Stimulated activated CD4-positive, alpha-beta T cell treated with anti-CD3 and anti-CD28 coated beads, Interleukin-4, amount 100 ng/mL, for 1 hour (primary cell): ENCODE results near the gene NOP14.

ENCODE experiments used
- DNase-seq: peaks from one replicate; pipeline ENCODE4 v3.0.0-alpha.2; 2020

NOP14 gene

GRCh38 chr4:2908686-2909085, 54.5 kb downstream of the NOP14 start:
- DNase-seq: no peak

GRCh38 chr4:2907706-2908293, 55.4 kb downstream of the NOP14 start:
- DNase-seq: no peak

DNA sequence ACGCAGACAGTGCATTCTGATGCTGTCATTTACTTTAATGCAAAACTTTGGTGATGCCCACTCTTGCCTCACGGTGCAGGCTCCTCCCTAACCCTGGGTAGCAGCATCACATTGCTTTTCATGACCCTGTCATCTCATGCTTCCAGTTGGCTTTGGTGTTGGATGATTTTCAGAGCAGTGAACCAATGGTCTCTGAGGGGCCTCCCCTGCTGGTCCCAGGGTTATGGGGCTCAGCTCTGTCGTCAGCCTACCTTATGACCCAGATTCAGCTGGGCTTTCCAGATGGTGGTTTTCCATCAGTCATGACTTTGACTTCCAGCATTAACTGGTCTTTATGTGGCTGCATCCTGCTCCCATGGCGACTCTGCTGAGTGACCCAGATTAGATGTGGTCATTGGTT, 56.0 kb downstream of the NOP14 start:
- DNase-seq: no peak

DNA sequence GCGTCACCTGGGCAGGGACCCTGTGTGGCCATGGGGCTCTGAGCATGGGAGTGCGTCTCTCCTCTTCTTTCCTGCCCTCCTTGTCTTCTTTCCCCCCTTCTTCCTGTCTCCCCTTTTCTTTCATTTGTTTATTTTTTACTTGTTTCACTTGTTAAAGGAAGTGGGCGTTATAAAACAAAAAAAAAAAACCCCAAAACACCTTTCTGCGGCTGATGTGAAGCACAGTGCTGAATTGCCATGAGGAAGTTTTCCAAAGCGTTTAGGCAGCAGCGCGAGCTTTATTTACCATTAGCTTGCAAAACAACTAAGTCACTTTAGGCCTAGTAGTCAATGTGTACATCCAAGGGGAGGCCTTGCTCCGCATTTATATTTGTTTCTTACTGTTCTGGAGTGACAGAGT, 57.0 kb downstream of the NOP14 start:
- no peak for DNase-seq

DNA sequence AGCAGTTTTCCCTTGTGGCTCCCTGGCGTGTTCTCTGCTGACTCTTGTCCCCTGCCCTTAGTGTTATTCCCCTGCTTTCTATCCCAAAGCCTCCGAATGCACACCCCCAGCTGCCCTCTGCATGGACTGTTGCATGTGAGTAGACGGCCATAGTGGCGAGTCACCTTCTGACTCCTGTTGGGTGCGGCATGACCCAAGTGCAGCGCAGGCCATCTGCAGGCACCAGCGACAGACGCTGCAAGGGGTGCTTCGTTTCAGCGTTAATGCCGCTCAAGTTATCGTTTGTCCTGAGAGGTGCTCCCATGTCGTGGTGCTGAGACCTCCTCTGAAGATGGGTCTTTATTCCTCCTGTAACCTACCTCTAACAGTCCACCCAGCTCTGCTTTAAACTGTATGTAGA, 57.7 kb downstream of the NOP14 start:
- no peak for DNase-seq

DNA sequence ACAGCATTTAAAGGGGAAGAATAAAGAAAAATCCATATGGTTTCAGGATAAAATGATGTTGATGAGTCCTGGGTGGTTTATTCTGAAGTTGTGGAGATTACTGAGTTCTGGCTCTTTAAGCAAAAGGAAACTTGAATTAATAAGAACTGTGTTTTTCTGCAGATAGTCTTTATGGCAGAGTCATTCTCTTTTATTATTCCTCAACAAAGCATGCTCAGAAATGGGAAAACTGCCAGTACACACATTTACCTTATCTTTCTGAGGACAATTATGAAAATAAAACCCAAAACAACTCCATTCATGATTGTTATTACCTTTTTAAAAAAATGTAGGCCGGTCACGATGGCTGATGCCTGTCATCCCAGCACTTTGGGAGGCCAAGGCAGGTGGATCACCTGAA, 61.1 kb downstream of the NOP14 start:
- DNase-seq: no peak

GRCh38 chr4:2901186-2901585, 62.0 kb downstream of the NOP14 start:
- DNase-seq: no peak

DNA sequence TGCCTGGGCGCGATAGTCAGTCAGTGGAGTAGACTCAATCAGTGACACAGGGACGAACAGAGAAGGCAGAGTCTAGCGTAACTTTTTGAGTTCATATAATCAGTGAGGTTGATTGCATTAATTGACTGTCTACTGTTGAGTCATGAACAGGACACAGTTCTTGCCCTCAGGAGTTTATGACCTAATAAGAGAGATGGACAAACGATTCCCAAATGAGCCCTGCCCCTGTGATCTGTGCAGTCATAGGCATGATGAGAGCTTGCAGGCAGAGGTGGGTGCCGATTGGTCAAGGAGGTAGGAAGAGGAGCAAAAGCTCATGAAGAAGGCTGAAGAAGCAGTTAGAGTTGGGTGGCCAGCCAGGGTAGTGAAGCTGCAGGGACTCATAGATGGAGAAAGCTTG, 62.5 kb downstream of the NOP14 start:
- DNase-seq: no peak

DNA sequence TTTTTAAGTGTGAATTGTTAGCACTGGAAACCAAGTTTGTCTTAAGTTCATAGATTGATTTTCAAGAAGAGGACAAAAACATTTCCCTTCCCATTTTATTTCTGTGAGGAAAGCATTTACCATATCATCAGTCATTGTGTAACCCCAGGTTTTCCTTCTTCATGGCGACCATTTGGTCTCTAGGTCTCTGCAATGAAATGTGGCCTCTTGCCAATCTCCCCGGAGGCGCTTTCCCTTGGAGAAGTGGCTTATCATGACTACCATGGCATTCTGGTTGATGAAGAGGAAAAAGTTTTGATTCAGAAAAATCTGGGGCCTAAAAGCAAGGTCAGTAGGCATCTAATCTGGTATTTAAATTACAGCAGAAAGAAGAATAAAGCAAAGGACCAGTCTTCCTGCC, 65.2 kb downstream of the NOP14 start:
- DNase-seq: no peak

DNA sequence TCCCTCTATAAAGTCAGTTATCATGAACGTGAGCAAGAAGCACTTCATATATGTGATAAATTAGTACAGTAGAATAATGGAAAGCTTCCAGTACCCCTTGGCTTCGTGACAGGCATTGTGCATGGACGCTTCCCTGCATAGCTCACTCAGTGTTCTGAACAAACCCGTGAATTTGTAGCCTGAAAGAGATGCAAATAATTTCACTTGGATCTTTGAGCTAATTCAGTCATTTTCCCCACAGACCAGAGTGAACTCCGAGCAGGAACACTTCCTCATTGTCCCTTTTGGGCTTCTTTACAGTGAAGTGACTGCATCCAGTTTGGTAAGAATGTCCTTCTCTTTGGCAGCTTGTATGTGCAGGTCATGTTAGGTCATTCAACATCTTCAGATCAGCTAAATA, 69.4 kb downstream of the NOP14 start:
- DNase-seq: no peak

DNA sequence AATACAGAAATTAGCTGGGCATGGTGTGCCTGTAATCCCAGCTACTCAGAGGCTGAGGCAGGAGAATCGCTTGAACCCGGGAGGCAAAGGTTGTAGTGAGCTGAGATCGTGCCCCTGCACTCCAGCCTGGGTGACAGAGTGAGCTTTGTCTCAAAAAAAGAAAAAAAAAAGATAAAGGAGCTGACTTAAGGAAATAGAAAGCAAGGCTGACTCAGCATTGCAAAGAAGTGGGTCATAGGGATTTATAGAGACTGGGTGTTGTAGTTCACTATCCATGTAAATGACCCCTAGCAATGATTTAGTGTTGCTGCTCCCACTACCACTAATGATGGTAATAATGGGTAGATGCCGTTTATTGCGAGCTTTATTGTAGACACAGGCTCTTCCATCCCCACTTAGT, 71.9 kb downstream of the NOP14 start:
- no peak for DNase-seq

- no peak for DNase-seq
Observed at GRCh38 chr4:2888886-2889285, 74.3 kb downstream of the NOP14 start.
